AG04449 (cell line): ENCODE data around the gene VSNL1.

Experiments
- CTCF ChIA-PET: fragments of 350-600 bp; formaldehyde crosslinking; extraction: SDS; loops from one replicate; lab custom pipeline; 2021; ENCODE audit warnings: antibody characterized with exemption; lab: Yijun Ruan, JAX
- POLR2A ChIA-PET: fragments of 400-600, 350-600 bp; formaldehyde crosslinking; extraction: SDS; loops from one replicate; lab custom pipeline; 2020; ENCODE audit warnings: antibody characterized with exemption, inconsistent platforms; lab: Yijun Ruan, JAX
- DNase-seq: peaks from one replicate; pipeline ENCODE4 v3.0.0-alpha.2; 2010; ENCODE audit warnings: low read depth, low spot score
- H3K4me3 ChIP-seq: 2 replicates; pipeline ENCODE4 v1.5.1; 2011; ENCODE audit warnings: low read depth, mild to moderate bottlenecking, control low read depth, low read length
- CTCF ChIP-seq: IDR thresholded peaks from one replicate; pipeline ENCODE4 v1.5.1; 2011; ENCODE audit warnings: mild to moderate bottlenecking, moderate library complexity, low read length, control low read depth, inconsistent platforms; ENCODE audit not compliant: insufficient read depth; ENCODE audit errors: missing control alignments

VSNL1 gene

GRCh38 chr2:17664534-17664933, 124.0 kb downstream of the VSNL1 start:
- POLR2A ChIA-PET: no interaction called here
- CTCF ChIA-PET: interaction anchor here (1.2 to 1.3 kb wide), 2 partner anchors 355 to 893 kb away, joined by 4 read pairs; no protein-coding TSS in a partner anchor
- H3K4me3 ChIP-seq: no peak overlapping the region
- no peak for TF ChIP-seq CTCF
- no peak for DNase-seq

GRCh38 chr2:17667898-17668297, 127.4 kb downstream of the VSNL1 start:
- CTCF ChIA-PET: interaction anchor here (0.6 to 11.7 kb wide), 3 partner anchors 23 to 894 kb away, joined by 3 to 147 read pairs (median 39); no protein-coding TSS in a partner anchor
- DNase-seq: no peak
- TF ChIP-seq CTCF: no peak
- no peak overlapping the region for H3K4me3 ChIP-seq
- POLR2A ChIA-PET: no interaction called here

GRCh38 chr2:17672583-17673317, 132.3 kb downstream of the VSNL1 start:
- ChIA-PET CTCF (interaction anchor here (0.7 to 11.7 kb wide), 10 partner anchors 10 to 900 kb away, joined by 3 to 147 read pairs (median 12); no protein-coding TSS in a partner anchor), POLR2A (no interaction called here)
- TF ChIP-seq CTCF: no peak
- no peak for DNase-seq
- H3K4me3 ChIP-seq: no peak overlapping the region

- no peak for DNase-seq
- no peak for TF ChIP-seq CTCF
- ChIA-PET CTCF (interaction anchor here (1.4 to 11.7 kb wide), 3 partner anchors 30 to 902 kb away, joined by 6 to 147 read pairs (median 6); no protein-coding TSS in a partner anchor), POLR2A (no interaction called here)
- no peak overlapping the region for H3K4me3 ChIP-seq
These were observed 134.3 kb downstream of the VSNL1 start for GRCh38 chr2:17674817-17675216.

- H3K4me3 ChIP-seq: no peak overlapping the region
- ChIA-PET CTCF (interaction anchor here (1.1 to 1.4 kb wide), 3 partner anchors 9 to 907 kb away, joined by 3 to 6 read pairs (median 3); no protein-coding TSS in a partner anchor), POLR2A (no interaction called here)
- TF ChIP-seq CTCF: no peak
- DNase-seq: no peak
These were observed 139.6 kb downstream of the VSNL1 start for GRCh38 chr2:17680119-17680518.

GRCh38 chr2:17682098-17682857, 141.8 kb downstream of the VSNL1 start:
- H3K4me3 ChIP-seq: no peak overlapping the region
- DNase-seq: no peak
- TF ChIP-seq CTCF: no peak
- ChIA-PET POLR2A (no interaction called here), CTCF (interaction anchor here (1.5 to 1.9 kb wide), 2 partner anchors 11 to 13 kb away, joined by 4 to 7 read pairs; no protein-coding TSS in a partner anchor)
